Loucy (cell line): ENCODE measurements around the gene TC2N.

ENCODE experiments used
- H2AFZ ChIP-seq: fragments of 200-600 bp; sonication (generic); 2 replicates; pipeline ENCODE4 v1.6.0; 2016; ENCODE audit warnings: antibody characterized with exemption, mild to moderate bottlenecking, low read length, moderate library complexity
- H3F3A ChIP-seq: fragments of 200-600 bp; 2 replicates; pipeline ENCODE4 v1.6.0; 2016; ENCODE audit warnings: antibody characterized with exemption, low read depth, mild to moderate bottlenecking
- H3K27me3 ChIP-seq: fragments of 200-600 bp; sonication (generic); 2 replicates; pipeline ENCODE4 v1.6.1; 2014; ENCODE audit warnings: low read length, mild to moderate bottlenecking; ENCODE audit not compliant: insufficient read depth, poor library complexity, severe bottlenecking
- H3K36me3 ChIP-seq: fragments of 200-600 bp; sonication (generic); 2 replicates; pipeline ENCODE4 v1.6.1; 2016; ENCODE audit warnings: low read length; ENCODE audit not compliant: insufficient read depth
- H3K4me1 ChIP-seq: fragments of 200-600 bp; sonication (generic); 2 replicates; pipeline ENCODE4 v1.5.1; 2014; ENCODE audit warnings: low read length, mild to moderate bottlenecking; ENCODE audit not compliant: insufficient read depth, poor library complexity, severe bottlenecking
- H3K4me2 ChIP-seq: fragments of 200-600 bp; sonication (generic); 2 replicates; pipeline ENCODE4 v1.6.0; 2014; ENCODE audit warnings: antibody characterized with exemption, low read length, low read depth, mild to moderate bottlenecking; ENCODE audit not compliant: poor library complexity, severe bottlenecking
- H3K4me3 ChIP-seq: fragments of 200-600 bp; sonication (generic); 2 replicates; pipeline ENCODE4 v1.5.1; 2014; ENCODE audit warnings: low read length, mild to moderate bottlenecking, mixed read lengths; ENCODE audit not compliant: poor library complexity, severe bottlenecking
- H3K79me2 ChIP-seq: fragments of 200-600 bp; sonication (generic); 2 replicates; pipeline ENCODE4 v1.6.1; 2014; ENCODE audit warnings: low read length; ENCODE audit not compliant: insufficient read depth
- H3K9ac ChIP-seq: fragments of 200-600 bp; sonication (generic); 2 replicates; pipeline ENCODE4 v1.6.0; 2014; ENCODE audit warnings: mild to moderate bottlenecking, low read depth, low read length, moderate library complexity; ENCODE audit not compliant: poor library complexity, severe bottlenecking
- H3K9me2 ChIP-seq: fragments of 200-600 bp; sonication (generic); replicated peaks from 2 replicates; pipeline ENCODE4 v1.6.1; 2016; ENCODE audit warnings: low read depth, low read length, mixed read lengths
- H3K9me3 ChIP-seq: fragments of 200-600 bp; sonication (generic); 2 replicates; pipeline ENCODE4 v1.6.1; 2014; ENCODE audit warnings: mild to moderate bottlenecking, antibody characterized with exemption, low read length, low read depth; ENCODE audit not compliant: insufficient read depth
- H4K20me1 ChIP-seq: fragments of 200-600 bp; sonication (generic); 2 replicates; pipeline ENCODE4 v1.6.0; 2014; ENCODE audit warnings: antibody characterized with exemption, low read length, mild to moderate bottlenecking; ENCODE audit not compliant: insufficient read depth, poor library complexity, severe bottlenecking
- CTCF ChIP-seq: fragments of 200-600 bp; sonication (generic); conservative IDR thresholded peaks from 2 replicates; pipeline ENCODE4 v1.5.1; 2014; ENCODE audit warnings: mild to moderate bottlenecking, antibody characterized with exemption, low read length
- EZH2phosphoT487 ChIP-seq: fragments of 200-600 bp; IDR thresholded peaks from 2 replicates; pipeline ENCODE4 v1.6.1; 2018; ENCODE audit warnings: antibody characterized with exemption, mild to moderate bottlenecking, moderate library complexity, borderline replicate concordance

The TC2N gene

GRCh38 chr14:91867316-91867988 is at the start of gene TC2N:
Gene TC2N (minus strand): TSS chr14:91867536. CDS start chr14:91813769, 53,767 bp downstream.
- TF ChIP-seq EZH2phosphoT487, result no peak
- TF ChIP-seq CTCF, result no peak
- 0 out of 2 replicates have a peak within 1 kb of the TSS, but pooled peaks have one; percentile 46 for H2AFZ ChIP-seq

GRCh38 chr14:91912035-91912434 is 44.7 kb upstream of the TC2N start:
- H3K9ac ChIP-seq, result no peak overlapping the region
- H3K9me3 ChIP-seq, result no peaks in the 10 kb centered on the region
- no peaks in the 10 kb centered on the region for H3F3A ChIP-seq
- no peaks in the 10 kb centered on the region for H4K20me1 ChIP-seq
- H3K27me3 ChIP-seq, result no peaks in the 10 kb centered on the region
- no peaks in the 10 kb centered on the region for H3K79me2 ChIP-seq
- H3K36me3 ChIP-seq, result no peaks in the 10 kb centered on the region
- H3K4me3 ChIP-seq, result no peak overlapping the region
- H2AFZ ChIP-seq, result peak overlapping the region; percentile 73; the same call in 1 of the 2 replicates
- no peaks in the 10 kb centered on the region for H3K9me2 ChIP-seq
- TF ChIP-seq CTCF (no peak), EZH2phosphoT487 (no peak)
- H3K4me1 ChIP-seq, result no peaks in the 10 kb centered on the region
- no peak overlapping the region for H3K4me2 ChIP-seq

More at GRCh38 chr14:91867316-91867988, at the start of gene TC2N:
- H3K9me2 ChIP-seq, result no peaks in the 10 kb centered on the region
- no peaks in the 10 kb centered on the region for H4K20me1 ChIP-seq
- peak within 1 kb of the TSS; percentile 56 for H3K4me3 ChIP-seq
- H3K4me1 ChIP-seq, result peaks cover 82% of the 10 kb centered on the region
- H3K9me3 ChIP-seq, result no peaks in the 10 kb centered on the region
- H3K9ac ChIP-seq, result peak within 1 kb of the TSS; percentile 48
- H3F3A ChIP-seq, result peaks cover 14% of the 10 kb centered on the region; the same call in 1 of the 2 replicates
- no peaks in the 10 kb centered on the region for H3K27me3 ChIP-seq
- H3K79me2 ChIP-seq, result no peaks in the 10 kb centered on the region
- H3K4me2 ChIP-seq, result peak within 1 kb of the TSS; percentile 76
- H3K36me3 ChIP-seq, result no peaks in the 10 kb centered on the region

- Histone ChIP-seq H3K27me3 (no peaks in the 10 kb centered on the region), H3K4me1 (no peaks in the 10 kb centered on the region), H3K9me2 (no peaks in the 10 kb centered on the region), H3K79me2 (no peaks in the 10 kb centered on the region), H3K36me3 (no peaks in the 10 kb centered on the region), H4K20me1 (no peaks in the 10 kb centered on the region), H3K9me3 (no peaks in the 10 kb centered on the region), H3K4me3 (no peak overlapping the region), H3K4me2 (no peak overlapping the region), H2AFZ (peak overlapping the region; percentile 73), H3F3A (no peaks in the 10 kb centered on the region), H3K9ac (no peak overlapping the region)
- no peak for TF ChIP-seq EZH2phosphoT487
- peak; percentile 73 for TF ChIP-seq CTCF
Observed at GRCh38 chr14:91911474-91912032, 44.2 kb upstream of the TC2N start.
